Activated CD8-positive, alpha-beta T cell treated with anti-CD3 and anti-CD28 coated beads, Interleukin-2, amount 10 ng/mL, durations not matched to agents 7 days and 5 days (primary cell): Measurements from ENCODE around the gene SLC25A36. TPM values are rescaled to one million over a fixed set of nuclear protein-coding genes. Genes with fewer than 3 reads are reported as not detected.
A peak's percentile ranks its signal among the peaks of the same experiment; 100 is the strongest.

Experiments used
- ATAC-seq: fragments of 150-1000 bp; cut with Tn5 transposase; one replicate; pipeline ENCODE4 v1.10.0; 2021; ENCODE audit warnings: moderate library complexity
- CTCF ChIA-PET: fragments of 350-600 bp; sonication (Branson Sonifier 250); formaldehyde crosslinking; loops from one replicate; lab custom pipeline; 2021; ENCODE audit warnings: antibody characterized with exemption; lab: Charles Lee
- POLR2A ChIA-PET: fragments of 350-600 bp; sonication (Branson Sonifier 250); formaldehyde crosslinking; loops from one replicate; lab custom pipeline; 2021; ENCODE audit warnings: antibody characterized with exemption; lab: Charles Lee
- DNase-seq: peaks from one replicate; pipeline ENCODE4 v3.0.0-alpha.2; 2020
- H3K27ac Mint-ChIP-seq: one replicate; pipeline ENCODE4 v1.8.0; 2021; ENCODE audit warnings: mild to moderate bottlenecking, mixed read lengths
- H3K27me3 Mint-ChIP-seq: one replicate; pipeline ENCODE4 v1.8.0; 2021; ENCODE audit warnings: low read depth, mixed read lengths
- H3K36me3 Mint-ChIP-seq: one replicate; pipeline ENCODE4 v1.8.0; 2021; ENCODE audit warnings: low read depth, mixed read lengths
- H3K4me1 Mint-ChIP-seq: one replicate; pipeline ENCODE4 v1.8.0; 2021; ENCODE audit warnings: low read depth, mixed read lengths
- H3K4me3 Mint-ChIP-seq: one replicate; pipeline ENCODE4 v1.8.0; 2021; ENCODE audit warnings: mild to moderate bottlenecking, mixed read lengths
- H3K9me3 Mint-ChIP-seq: one replicate; pipeline ENCODE4 v1.8.0; 2022; ENCODE audit warnings: mixed read lengths; ENCODE audit not compliant: insufficient read depth
- total RNA-seq, 2 experiments: library from RNA; stranded (reverse); gene quantifications; one replicate each; pipeline ENCODE4 v1.2.3, GENCODE V29; 2021

SLC25A36 gene
- total RNA-seq, result 10 to 100 TPM; 39.6 to 46.0 TPM

GRCh38 chr3:140941434-140942220, at the start of gene SLC25A36:
Gene SLC25A36, plus strand, starts transcription at chr3:140941836. Its CDS starts 219 bp downstream, at chr3:140942055.
- ChIA-PET CTCF (interaction anchor here (1.0 to 2.5 kb wide), 2 partner anchors 11 to 164 kb away, joined by 3 to 10 read pairs; no protein-coding TSS in a partner anchor), POLR2A (interaction anchor here (0.7 to 1.1 kb wide), 3 partner anchors 8 to 30 kb away, joined by 3 to 4 read pairs (median 3); no protein-coding TSS in a partner anchor)
- H3K4me1 Mint-ChIP-seq, result peaks cover 32% of the 10 kb centered on the region
- H3K36me3 Mint-ChIP-seq, result peaks cover 8% of the 10 kb centered on the region
- H3K27me3 Mint-ChIP-seq, result peaks cover under 1% of the 10 kb centered on the region
- peak within 1 kb of the TSS; percentile 93 for H3K4me3 Mint-ChIP-seq
- ATAC-seq (peak; percentile 99), DNase-seq (peak; percentile 98)
- H3K27ac Mint-ChIP-seq, result peak within 1 kb of the TSS; percentile 97
- H3K9me3 Mint-ChIP-seq, result no peaks in the 10 kb centered on the region

- Mint-ChIP-seq H3K27me3 (peaks cover 33% of the 10 kb centered on the region), H3K27ac (no peak overlapping the region), H3K9me3 (no peaks in the 10 kb centered on the region), H3K36me3 (no peaks in the 10 kb centered on the region), H3K4me1 (no peaks in the 10 kb centered on the region), H3K4me3 (no peak overlapping the region)
- POLR2A ChIA-PET, result no interaction called here
- no peak for DNase-seq
- CTCF ChIA-PET, result no interaction called here
- ATAC-seq, result no peak
Measured at GRCh38 chr3:140896997-140897396, 44.6 kb upstream of the SLC25A36 start.

- ATAC-seq, result peak; percentile 57
- Mint-ChIP-seq H3K4me3 (no peak overlapping the region), H3K9me3 (no peaks in the 10 kb centered on the region), H3K27me3 (peaks cover 20% of the 10 kb centered on the region), H3K4me1 (no peaks in the 10 kb centered on the region), H3K36me3 (no peaks in the 10 kb centered on the region), H3K27ac (no peak overlapping the region)
- POLR2A ChIA-PET, result no interaction called here
- peak; percentile 32 for DNase-seq
- CTCF ChIA-PET, result interaction anchor here (0.8 to 2.5 kb wide), 7 partner anchors 9 to 294 kb away, joined by 4 to 18 read pairs (median 6); no protein-coding TSS in a partner anchor
Measured at GRCh38 chr3:140898340-140899180, 43.1 kb upstream of the SLC25A36 start.

- ChIA-PET POLR2A (no interaction called here), CTCF (interaction anchor here (1.0 to 2.5 kb wide), 4 partner anchors 71 to 293 kb away, joined by 6 to 18 read pairs (median 10); no protein-coding TSS in a partner anchor)
- H3K4me3 Mint-ChIP-seq, result no peak overlapping the region
- H3K36me3 Mint-ChIP-seq, result no peaks in the 10 kb centered on the region
- H3K27ac Mint-ChIP-seq, result no peak overlapping the region
- ATAC-seq, result no peak
- H3K27me3 Mint-ChIP-seq, result peaks cover 12% of the 10 kb centered on the region
- H3K9me3 Mint-ChIP-seq, result no peaks in the 10 kb centered on the region
- no peaks in the 10 kb centered on the region for H3K4me1 Mint-ChIP-seq
- DNase-seq, result no peak
Measured at GRCh38 chr3:140899363-140899762, 42.3 kb upstream of the SLC25A36 start.

GRCh38 chr3:140902791-140903190, 38.8 kb upstream of the SLC25A36 start:
- ChIA-PET POLR2A (no interaction called here), CTCF (no interaction called here)
- H3K27ac Mint-ChIP-seq, result no peak overlapping the region
- H3K36me3 Mint-ChIP-seq, result no peaks in the 10 kb centered on the region
- H3K4me1 Mint-ChIP-seq, result no peaks in the 10 kb centered on the region
- ATAC-seq, result no peak
- DNase-seq, result no peak
- peaks cover 11% of the 10 kb centered on the region for H3K27me3 Mint-ChIP-seq
- H3K4me3 Mint-ChIP-seq, result no peak overlapping the region
- no peaks in the 10 kb centered on the region for H3K9me3 Mint-ChIP-seq

- no peak for ATAC-seq
- H3K36me3 Mint-ChIP-seq, result no peaks in the 10 kb centered on the region
Measured at GRCh38 chr3:140903196-140903595, 38.4 kb upstream of the SLC25A36 start.

GRCh38 chr3:140904521-140904920, 37.1 kb upstream of the SLC25A36 start:
- Mint-ChIP-seq H3K9me3 (no peaks in the 10 kb centered on the region), H3K27ac (no peak overlapping the region), H3K4me3 (no peak overlapping the region), H3K4me1 (no peaks in the 10 kb centered on the region), H3K27me3 (peaks cover 11% of the 10 kb centered on the region), H3K36me3 (no peaks in the 10 kb centered on the region)
- ATAC-seq, result no peak
- ChIA-PET POLR2A (no interaction called here), CTCF (interaction anchor here (1.2 kb wide), 1 partner anchor 287 kb away, joined by 3 read pairs; no protein-coding TSS in a partner anchor)
- DNase-seq, result no peak

More at GRCh38 chr3:140903196-140903595, 38.4 kb upstream of the SLC25A36 start:
- ChIA-PET POLR2A (no interaction called here), CTCF (no interaction called here)
- peaks cover 11% of the 10 kb centered on the region for H3K27me3 Mint-ChIP-seq
- H3K27ac Mint-ChIP-seq, result no peak overlapping the region
- no peak overlapping the region for H3K4me3 Mint-ChIP-seq
- H3K4me1 Mint-ChIP-seq, result no peaks in the 10 kb centered on the region
- no peaks in the 10 kb centered on the region for H3K9me3 Mint-ChIP-seq
- DNase-seq, result no peak

GRCh38 chr3:140905559-140905958, 36.1 kb upstream of the SLC25A36 start:
- Mint-ChIP-seq H3K27ac (no peak overlapping the region), H3K27me3 (peaks cover 11% of the 10 kb centered on the region), H3K4me1 (no peaks in the 10 kb centered on the region), H3K36me3 (no peaks in the 10 kb centered on the region), H3K9me3 (no peaks in the 10 kb centered on the region), H3K4me3 (no peak overlapping the region)
- ATAC-seq, result no peak
- no peak for DNase-seq
- POLR2A ChIA-PET, result no interaction called here
- CTCF ChIA-PET, result no interaction called here

- ChIA-PET POLR2A (no interaction called here), CTCF (interaction anchor here (1.5 kb wide), 1 partner anchor 9 kb away, joined by 4 read pairs; no protein-coding TSS in a partner anchor)
- Mint-ChIP-seq H3K4me3 (no peak overlapping the region), H3K27ac (no peak overlapping the region), H3K36me3 (no peaks in the 10 kb centered on the region), H3K9me3 (no peaks in the 10 kb centered on the region), H3K27me3 (peaks cover 11% of the 10 kb centered on the region), H3K4me1 (no peaks in the 10 kb centered on the region)
- ATAC-seq, result no peak
- DNase-seq, result no peak
Measured at GRCh38 chr3:140906785-140907184, 34.9 kb upstream of the SLC25A36 start.

GRCh38 chr3:140910860-140911259, 30.8 kb upstream of the SLC25A36 start:
- no peaks in the 10 kb centered on the region for H3K4me1 Mint-ChIP-seq
- H3K36me3 Mint-ChIP-seq, result no peaks in the 10 kb centered on the region
- DNase-seq (no peak), ATAC-seq (no peak)
- no peaks in the 10 kb centered on the region for H3K9me3 Mint-ChIP-seq
- peaks cover 16% of the 10 kb centered on the region for H3K27me3 Mint-ChIP-seq
- H3K4me3 Mint-ChIP-seq, result no peak overlapping the region
- H3K27ac Mint-ChIP-seq, result no peak overlapping the region
- ChIA-PET CTCF (no interaction called here), POLR2A (no interaction called here)

GRCh38 chr3:140911822-140912221, 29.8 kb upstream of the SLC25A36 start:
- Mint-ChIP-seq H3K36me3 (no peaks in the 10 kb centered on the region), H3K9me3 (no peaks in the 10 kb centered on the region), H3K4me1 (no peaks in the 10 kb centered on the region), H3K27ac (no peak overlapping the region), H3K4me3 (no peak overlapping the region), H3K27me3 (peaks cover 12% of the 10 kb centered on the region)
- ATAC-seq (no peak), DNase-seq (no peak)
- ChIA-PET POLR2A (no interaction called here), CTCF (no interaction called here)
